HG02938 (cell line): ENCODE measurements around the gene PPIB.

Experiments used
- ATAC-seq: cut with Tn5 transposase; IDR thresholded peaks from one replicate; pipeline ENCODE4 v1.9.1; 2021; ENCODE audit warnings: mild to moderate bottlenecking, moderate library complexity; ENCODE audit not compliant: unreplicated experiment

PPIB gene

DNA sequence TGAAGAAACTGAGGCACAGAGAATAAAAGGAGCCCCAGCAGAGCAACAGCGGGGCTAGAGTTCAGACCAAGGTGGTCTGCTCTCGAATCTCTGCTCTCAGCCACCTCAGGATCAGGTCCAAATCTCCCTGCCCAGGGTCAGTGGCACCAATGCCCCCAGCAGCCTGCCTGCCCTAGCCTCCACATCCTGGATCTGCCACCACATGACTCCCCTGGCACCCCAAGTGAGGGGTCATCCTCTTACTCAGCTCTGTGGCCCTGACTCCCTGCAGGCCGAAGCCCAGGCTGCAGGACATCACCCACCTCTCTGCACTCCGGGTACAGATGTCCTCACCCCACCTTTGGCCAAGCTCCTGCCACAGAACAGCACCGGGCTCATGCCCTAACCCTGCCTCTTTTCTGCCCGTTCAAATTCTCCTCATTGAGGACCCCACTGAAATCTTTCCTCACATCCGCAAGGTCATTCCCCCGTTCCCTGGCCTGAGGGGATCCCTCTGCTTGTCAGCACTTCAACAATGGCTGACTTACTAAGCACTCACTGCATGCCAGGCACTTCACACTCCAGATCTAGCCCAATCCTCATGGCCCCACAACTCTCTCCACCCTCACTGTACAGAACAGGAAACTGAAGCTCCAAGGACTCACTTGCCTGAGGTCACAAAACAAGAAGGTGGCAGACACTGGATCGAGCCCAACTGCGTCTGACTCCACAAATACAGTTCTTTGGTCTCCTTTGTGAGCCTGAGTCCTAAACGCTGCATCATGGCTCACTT is 4.3 kb downstream of the PPIB start:
- ATAC-seq, result no peak

DNA sequence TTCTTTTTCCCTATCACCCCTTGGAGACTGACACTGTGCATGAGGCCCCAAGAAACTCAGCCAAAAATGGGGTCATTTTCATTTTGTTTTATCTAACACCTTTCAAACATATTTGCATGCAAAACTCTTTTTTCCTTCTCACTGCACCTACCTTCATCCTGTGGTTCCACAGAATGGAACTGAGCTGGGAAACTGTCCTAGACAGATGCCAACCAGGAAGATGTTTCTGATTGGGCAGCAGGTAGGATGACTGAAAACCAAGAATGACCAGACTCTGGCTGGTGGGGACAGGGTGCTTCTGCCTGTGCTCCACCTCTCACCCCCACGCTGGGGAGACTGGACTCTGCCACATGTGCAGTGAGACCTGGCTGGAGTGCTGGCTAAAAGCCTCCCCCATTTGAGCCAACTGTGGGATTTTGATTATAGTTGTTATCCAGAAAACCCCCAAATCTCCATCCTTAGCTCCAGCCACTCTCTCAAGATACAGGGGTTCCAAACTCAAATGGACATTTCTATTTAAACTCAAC is 5.2 kb downstream of the PPIB start:
- no peak for ATAC-seq

- no peak for ATAC-seq
These were observed 6.0 kb downstream of the PPIB start for GRCh38 chr15:64156652-64157331.

DNA sequence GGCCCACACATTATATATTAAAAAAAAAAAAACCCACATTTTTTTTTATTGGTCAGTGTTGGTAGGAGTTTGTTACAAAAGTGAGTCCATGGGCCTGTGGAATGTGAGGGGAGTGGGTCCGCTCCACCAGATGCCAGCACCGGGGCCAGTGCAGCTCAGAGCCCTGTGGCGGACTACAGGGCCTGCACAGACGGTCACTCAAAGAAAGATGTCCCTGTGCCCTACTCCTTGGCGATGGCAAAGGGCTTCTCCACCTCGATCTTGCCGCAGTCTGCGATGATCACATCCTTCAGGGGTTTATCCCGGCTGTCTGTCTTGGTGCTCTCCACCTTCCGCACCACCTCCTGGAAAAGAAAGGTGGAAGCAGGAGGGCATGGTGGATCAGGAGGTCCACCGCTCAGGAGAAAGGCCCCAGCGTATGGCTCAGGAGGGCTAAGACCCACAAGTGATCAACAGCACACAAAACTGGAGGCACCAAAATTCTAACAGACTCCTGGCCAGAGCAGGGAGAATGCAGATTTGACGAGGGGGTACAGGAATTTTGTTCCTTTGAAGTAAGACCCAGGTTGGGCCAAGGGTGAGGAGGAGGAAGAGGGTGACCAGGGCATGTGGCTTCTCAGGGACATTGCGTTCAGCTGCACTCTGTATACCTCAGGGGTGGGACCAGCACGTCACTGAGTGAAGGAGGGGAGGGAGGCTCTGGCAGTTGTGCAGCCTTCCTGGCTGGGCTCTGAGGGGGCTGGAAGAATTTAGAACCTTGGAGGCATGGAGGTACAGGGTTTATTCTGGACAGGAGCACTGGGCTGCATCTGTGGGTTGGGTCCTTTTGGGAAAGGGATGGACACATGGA is 6.8 kb downstream of the PPIB start:
- ATAC-seq, result no peak

DNA sequence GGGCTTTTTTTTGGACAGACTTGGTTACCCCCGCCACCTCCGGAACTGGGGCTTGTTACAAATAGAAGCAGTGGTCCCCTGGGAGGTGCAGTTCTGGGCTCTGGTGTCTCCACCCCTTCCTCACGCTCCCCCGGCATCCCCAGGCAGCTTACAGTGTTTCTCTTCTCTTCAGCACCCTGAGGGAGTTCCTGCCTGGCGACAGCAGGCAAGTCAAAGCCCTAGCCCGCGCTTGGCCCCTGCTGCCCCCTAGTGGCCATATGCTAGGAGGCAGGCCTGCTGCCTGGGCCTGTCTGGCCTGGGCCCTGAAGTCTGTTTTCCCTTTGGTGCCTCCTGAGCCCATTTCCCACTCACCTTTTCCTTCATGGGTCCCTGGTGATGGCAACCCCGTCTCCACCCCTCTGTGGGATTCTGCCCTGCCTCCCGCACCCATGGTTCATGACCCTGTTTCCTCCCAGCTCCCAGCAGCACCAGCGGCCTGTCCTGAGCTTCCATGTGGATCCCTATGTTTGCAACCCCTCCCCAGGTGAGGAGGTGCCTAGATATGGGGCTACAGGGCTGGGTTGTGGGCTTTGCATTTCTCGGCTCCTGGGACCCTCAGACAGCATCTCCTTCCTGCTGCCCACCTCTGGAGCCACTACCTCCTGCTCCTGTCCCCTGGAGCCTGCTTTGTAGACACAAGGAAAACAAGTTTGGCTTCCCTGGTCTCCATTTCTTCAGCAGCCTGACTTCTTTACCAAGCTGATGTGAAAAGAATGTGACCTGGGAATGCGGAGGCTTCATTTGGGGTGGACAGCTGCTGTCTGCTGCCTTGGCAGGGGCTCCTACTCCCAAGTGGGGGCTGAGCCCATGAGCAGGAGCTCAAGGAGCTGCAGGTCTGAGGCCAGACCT is 9.1 kb downstream of the PPIB start:
- ATAC-seq, result peak; percentile 60

DNA sequence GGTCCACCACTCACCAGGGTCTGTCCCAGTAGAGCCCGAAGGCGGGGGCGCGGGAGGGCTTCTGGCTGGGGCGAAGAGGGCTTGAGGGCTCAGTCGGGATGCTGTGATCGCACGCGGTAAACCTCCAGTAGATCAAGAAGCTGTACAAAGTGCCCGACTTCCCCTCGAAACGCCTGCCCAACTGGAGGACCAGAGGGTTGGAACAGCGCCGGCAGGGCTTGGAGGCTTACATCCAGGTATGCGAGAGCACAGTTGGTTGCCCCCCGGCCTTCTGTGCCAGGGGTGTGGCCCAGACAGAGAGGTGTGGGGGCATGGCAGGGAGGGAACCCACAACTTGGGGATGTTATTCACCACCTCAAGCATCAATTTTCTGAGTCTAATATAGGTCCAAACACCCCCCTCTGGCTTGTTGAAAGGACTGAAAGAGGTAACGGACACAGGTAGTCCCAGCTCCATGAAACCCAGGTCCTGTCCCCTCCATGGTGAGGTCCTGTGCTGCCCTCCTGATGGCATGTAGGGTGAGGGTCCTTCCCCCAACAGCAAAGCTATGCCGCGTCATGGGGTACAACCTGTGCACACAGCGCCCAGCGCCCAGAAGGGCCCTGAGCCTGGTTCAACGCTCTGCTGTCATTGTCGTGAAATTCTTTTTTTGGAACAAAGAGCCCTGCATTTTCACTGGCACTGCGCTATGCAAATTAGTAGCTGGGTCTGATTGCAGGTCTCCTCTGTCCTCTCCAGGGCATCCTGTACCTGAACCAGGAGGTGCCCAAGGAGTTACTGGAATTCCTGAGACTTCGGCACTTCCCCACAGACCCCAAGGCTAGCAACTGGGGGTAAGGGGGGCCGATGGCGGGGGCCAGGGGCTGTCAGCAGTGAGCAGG is 10.1 kb downstream of the PPIB start:
- ATAC-seq, result peak; percentile 16

- no peak for ATAC-seq
These were observed 10.9 kb downstream of the PPIB start, which contains the start of gene SNX22 for GRCh38 chr15:64151727-64152506. Gene SNX22, plus strand, starts transcription at chr15:64151731. Its CDS starts 45 bp downstream, at chr15:64151776.

GRCh38 chr15:64149893-64150578 is 12.8 kb downstream of the PPIB start:
- ATAC-seq, result no peak

GRCh38 chr15:64149424-64149823 is 13.4 kb downstream of the PPIB start:
- ATAC-seq, result no peak

DNA sequence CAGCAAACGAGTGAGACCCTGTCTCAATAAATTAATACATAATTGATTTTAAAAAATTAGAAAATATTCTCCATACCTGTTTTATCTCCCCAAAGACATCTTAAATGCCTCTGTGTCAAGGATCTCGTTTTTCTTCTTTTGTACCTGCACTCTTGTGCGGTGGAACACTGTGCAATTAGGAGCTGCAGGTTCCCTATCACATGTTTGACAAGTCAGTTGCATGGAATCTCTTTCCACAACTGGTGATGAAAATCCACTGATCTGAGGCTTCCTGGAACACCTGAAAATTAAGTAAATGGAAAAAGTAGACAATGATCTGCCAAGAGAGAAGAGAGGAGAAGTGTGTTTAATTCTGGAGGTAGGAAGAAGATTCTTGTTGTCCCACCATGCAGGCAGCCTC is 14.2 kb downstream of the PPIB start:
- ATAC-seq, result no peak

DNA sequence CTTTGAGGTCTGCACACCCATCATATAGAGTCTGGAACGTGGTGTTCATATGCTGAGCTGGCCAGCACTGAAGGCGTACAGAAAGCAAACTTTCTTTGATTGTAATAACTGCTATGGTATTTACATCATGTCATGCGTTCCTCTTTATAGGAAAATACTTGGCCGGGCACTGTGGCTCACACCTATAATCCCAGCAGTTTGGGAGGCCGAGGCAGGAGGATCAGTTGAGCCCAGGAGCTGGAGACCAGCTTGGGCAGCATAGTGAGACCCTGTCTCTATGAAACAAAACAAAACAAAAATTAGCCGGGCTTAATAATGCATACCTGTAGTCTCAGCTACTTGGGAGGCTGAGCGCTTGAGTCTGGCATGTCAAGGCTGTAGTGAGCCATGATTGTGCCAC is 14.7 kb downstream of the PPIB start:
- no peak for ATAC-seq

DNA sequence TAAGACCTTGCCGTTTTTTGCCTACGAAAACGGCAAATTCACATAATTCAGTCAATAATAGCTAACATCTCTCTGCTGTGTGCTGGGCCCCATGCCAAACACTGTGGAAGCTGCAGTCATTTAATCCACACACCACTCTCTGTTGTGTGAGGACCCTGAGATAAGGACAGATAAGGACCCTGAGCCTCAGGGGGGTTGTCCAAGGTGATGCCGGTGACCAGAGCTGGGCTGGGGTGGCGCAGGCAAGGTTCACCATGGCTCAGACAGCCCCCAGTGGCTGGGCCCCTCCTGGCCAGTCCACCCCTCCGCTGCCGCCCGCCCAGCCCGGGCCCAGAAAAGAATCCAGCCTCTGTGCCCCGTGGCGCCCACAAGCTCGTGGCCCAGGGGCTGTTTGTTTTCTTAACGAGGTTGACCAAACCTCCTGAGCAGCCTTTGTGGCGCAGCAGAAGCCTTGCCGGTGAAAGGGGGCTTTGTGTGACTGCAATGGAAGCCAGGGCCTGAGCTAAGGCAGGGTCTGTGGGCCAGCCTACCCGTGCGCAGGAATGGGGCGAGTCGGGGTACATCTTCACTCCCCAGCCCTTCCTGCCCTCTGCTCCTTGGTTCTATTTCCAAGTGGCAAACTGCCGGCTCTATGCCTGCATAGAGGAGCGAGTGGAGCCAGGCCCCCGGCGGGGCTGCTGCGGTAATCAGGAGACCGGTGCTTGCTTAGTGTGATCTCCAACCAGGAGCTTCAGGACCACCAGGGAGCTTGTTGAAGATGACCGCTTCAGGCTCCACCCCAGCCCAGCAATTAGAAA is 15.7 kb downstream of the PPIB start:
- no peak for ATAC-seq

DNA sequence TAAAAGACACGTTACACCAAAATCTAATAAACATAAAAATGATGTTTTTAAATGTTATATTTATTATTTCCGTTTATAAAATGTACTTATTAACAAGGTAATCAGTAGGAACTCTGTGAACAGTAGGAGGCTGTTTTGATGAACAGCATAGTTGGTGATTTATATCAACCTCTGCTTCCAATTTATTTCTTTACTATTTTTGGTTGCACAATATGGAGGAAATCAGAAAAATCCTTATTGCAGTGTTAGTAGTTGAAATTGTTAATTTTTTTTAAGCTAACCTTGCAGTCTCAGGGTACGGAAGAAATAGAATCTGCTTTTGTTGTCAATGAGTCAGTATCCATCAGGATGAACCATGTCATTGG is 16.3 kb downstream of the PPIB start:
- no peak for ATAC-seq

DNA sequence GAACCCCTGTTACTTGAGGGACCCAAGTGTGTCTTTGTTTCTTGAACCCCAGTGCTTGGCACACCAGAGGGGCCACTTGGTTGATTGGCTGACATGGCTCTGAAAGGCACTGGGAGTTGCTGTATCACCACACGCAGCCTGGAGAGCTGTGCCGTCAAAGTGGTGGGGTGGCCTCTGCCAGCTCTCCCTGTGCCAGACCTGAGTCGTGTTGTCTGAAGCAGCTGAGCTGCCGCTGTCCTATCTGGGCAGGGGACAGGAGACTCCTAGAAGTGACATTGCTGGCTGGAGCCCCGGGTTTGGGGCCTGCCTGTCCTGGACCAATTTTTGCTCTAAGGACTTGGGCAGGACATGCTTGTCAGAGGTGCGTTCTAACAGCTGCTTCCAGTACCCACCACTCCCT is 16.8 kb downstream of the PPIB start:
- no peak for ATAC-seq

- ATAC-seq, result peak; percentile 71
These were observed 18.1 kb downstream of the PPIB start for GRCh38 chr15:64144565-64145281.

DNA sequence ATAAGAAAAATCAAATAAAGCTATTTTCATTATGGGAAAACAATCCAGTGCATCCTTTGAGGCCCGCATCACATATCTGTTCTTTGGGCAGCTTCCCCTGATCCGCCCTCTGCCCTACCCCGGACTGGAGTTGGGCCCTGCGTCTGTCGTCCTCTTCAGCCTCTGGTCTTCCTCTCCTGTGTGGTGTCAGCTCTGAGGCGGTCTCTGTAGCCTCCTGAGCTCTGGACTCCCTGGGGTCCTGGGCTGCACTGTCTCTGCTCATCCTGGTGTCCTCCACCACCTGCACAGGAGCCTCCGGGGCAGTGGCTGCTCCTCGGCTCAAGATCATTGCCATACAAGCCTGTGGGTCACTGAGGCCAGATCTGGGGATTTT is 18.6 kb downstream of the PPIB start:
- ATAC-seq, result peak; percentile 27

DNA sequence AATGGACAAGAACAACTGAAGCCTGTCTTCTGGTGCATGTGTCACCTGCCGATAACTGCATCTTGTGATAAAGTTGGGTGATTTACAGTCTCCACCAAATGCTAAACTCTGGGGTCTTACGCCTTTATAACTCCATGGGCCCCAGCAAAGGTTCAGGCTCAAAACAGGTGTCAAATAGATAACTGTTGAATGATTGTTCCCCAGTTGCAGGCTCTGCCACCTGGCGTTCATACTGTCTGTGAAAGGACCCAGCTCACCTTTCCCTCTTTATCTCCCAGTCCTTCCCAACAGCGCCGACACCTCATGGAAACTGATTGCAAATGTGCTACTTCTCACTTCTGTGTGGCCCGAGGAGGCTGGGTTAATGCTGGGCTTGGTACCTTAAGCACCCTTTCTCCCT is 19.5 kb downstream of the PPIB start:
- ATAC-seq, result no peak
